Coronary artery (tissue), 2 donors: Measurements from ENCODE around the gene SAP30BP.

Source experiments
- DNase-seq: peaks from one replicate; pipeline ENCODE4 v3.0.0-alpha.2; 2017; ENCODE audit warnings: low spot score
- H3K27ac ChIP-seq, 2 donors: fragments of 200-600 bp; sonication (generic); one replicate each; pipeline ENCODE4 v1.5.1; 2016 to 2019
- H3K4me3 ChIP-seq: fragments of 200-600 bp; sonication (generic); 2 replicates; pipeline ENCODE4 v1.5.1; 2016; ENCODE audit warnings: mild to moderate bottlenecking, moderate library complexity
- CTCF ChIP-seq: fragments of 200-600 bp; sonication (generic); IDR thresholded peaks from one replicate; pipeline ENCODE4 v1.5.1; 2019; ENCODE audit warnings: antibody characterized with exemption

Gene SAP30BP

DNA sequence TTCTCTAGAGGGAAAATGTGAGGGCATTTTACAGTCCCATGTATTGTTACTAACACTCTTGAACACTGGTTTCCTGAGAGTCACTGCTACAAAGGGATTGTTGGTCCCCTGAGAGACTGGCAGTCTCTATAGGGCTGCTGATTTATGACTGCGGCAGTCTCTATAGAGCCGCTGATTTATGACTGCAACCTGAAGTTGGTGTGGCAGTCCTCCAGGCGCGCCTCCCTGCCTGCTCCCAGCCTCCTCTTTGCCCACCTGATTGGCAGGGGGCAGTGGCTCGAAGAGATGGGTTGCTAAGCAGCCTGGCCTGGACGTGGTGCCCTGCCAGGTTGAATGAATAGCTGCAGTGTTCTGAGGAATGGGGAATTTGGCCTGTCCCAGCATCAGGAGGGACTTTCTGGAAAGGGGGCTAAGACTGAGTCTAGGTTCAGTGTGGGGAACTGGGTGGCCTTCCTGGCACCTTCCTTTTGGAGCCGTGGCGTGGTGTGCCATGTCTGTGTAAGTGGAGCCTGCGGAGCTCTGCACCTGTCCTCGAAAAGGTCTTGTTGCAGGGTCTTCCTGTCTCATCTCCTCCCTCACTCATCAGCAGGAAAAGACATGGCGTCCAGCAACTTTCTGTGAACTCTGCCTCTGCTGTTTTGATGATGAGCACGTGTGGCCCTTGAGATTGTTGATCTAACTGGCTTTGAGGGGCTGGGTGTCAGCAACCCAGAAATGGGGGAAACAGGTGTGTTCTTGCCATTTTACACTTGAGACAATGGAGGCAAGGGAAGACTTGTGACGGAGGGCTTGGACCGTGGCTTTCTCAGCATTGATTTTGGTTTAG, 24.9 kb downstream of the SAP30BP start:
- no peak for TF ChIP-seq CTCF
- no peak overlapping the region for H3K4me3 ChIP-seq
- no peak for DNase-seq
- H3K27ac ChIP-seq, result peak overlapping the region in 1 of 2 donors; percentile 92

DNA sequence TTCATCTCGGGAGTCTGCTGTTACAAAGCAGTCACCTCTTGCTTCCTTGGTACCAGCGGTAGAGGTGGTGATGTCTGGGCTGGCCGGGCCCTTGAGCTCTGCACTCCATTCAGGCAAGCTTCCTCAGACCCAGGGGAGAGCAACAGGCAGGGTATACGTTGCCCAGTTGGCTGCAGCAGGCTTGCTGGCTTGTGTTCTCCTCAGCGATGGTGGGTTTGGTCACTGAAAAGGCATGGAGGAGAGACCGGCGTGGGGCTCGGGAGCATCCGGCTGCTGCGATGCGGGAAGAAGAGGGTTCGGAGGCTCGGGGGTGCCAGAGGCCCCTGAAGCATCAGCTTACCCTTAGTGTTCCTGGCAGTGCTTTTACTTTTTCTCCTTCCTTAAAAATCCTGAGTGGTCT, 25.8 kb downstream of the SAP30BP start:
- Histone ChIP-seq H3K27ac (peak overlapping the region; percentile 92), H3K4me3 (peak overlapping the region; percentile 13)
- TF ChIP-seq CTCF, result no peak
- no peak for DNase-seq

DNA sequence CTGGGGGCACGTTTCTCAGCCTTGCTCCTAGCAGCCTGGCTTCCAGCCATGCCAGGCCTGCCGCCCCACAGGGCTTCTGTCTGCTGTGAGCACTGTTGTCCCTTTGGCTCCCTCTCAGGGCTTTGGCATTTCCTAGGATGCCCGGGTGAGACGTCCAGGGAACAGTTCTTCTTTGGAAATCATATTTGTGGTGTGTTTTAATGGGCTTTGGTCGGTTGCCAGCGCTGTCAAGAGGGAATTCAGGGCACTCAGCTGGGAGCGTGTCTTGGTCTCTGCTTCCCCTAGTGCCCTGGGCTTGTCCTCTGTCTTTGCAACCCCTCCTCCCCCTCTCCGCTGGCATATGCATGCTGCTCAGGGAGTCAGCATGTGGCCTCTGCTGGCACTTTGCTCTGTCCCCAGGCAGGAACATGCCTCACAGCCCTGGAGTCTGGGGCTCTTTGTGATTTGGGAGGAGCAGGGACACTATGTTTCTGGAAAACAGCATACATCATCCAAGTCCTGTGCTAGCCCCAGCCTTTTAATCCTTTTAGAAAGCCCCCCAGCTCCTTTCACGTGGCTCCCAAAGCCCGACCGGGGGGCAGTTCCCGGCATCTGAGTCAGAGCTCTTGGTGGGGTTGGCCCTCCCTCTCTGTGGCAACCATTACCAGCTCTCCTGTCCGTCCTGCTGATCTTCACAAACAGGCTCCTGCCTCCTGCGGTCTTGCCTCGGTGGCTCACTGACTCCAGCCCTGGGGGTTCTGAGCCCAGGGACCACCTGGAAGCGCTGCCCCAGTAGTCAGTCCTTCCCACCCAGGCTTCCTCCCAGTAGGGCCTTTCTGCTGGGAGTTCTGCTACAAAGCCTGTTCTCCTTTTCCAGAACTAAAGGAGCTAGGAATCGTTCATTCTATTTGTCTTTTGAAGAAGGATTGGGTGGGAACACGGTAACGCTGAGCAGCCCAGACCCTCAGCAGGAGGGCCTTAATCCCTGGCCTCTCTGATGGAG, 26.7 kb downstream of the SAP30BP start:
- peak overlapping the region; percentile 18 for H3K4me3 ChIP-seq
- DNase-seq, result peak; percentile 90
- peak overlapping the region; percentile 92 for H3K27ac ChIP-seq
- TF ChIP-seq CTCF, result no peak

- no peak for DNase-seq
- Histone ChIP-seq H3K27ac (peak overlapping the region; percentile 92), H3K4me3 (no peak overlapping the region)
- no peak for TF ChIP-seq CTCF
Measured at GRCh38 chr17:75694536-75694935, 27.4 kb downstream of the SAP30BP start.

- DNase-seq, result no peak
- peak overlapping the region; percentile 92 for H3K27ac ChIP-seq
- no peak overlapping the region for H3K4me3 ChIP-seq
- TF ChIP-seq CTCF, result no peak
Measured at GRCh38 chr17:75695141-75695829, 28.1 kb downstream of the SAP30BP start.

DNA sequence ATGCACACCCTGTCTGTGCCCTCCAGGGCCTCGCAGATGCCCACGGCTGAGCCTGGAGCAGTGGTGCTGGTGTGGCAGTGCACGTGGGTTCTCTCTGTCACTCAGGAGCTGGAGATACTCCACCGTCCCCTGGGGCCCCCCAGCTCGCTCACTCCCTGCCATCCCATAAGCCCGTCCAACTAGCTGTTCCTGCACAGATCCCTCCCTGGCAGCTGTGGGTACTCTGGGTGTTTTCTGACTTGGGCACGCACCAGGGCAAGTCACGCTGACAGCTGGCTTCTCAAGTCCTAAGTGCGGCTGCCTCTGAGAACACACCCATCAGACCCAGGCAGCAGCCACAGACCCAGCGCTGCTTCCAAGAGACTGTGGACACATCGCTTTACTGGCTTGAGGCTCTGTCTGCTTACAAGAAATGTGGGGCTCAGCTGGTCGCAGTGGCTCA, 28.7 kb downstream of the SAP30BP start:
- no peak for TF ChIP-seq CTCF
- no peak overlapping the region for H3K4me3 ChIP-seq
- peak overlapping the region in 1 of 2 donors; percentile 92 for H3K27ac ChIP-seq
- DNase-seq, result no peak
